Effector CD8-positive, alpha-beta T cell (primary cell): ENCODE measurements around the gene EIF4E1B.

Source experiments
- DNase-seq: peaks from one replicate; lab custom pipeline; 2025; lab: John Stamatoyannopoulos, UW

The EIF4E1B gene

DNA sequence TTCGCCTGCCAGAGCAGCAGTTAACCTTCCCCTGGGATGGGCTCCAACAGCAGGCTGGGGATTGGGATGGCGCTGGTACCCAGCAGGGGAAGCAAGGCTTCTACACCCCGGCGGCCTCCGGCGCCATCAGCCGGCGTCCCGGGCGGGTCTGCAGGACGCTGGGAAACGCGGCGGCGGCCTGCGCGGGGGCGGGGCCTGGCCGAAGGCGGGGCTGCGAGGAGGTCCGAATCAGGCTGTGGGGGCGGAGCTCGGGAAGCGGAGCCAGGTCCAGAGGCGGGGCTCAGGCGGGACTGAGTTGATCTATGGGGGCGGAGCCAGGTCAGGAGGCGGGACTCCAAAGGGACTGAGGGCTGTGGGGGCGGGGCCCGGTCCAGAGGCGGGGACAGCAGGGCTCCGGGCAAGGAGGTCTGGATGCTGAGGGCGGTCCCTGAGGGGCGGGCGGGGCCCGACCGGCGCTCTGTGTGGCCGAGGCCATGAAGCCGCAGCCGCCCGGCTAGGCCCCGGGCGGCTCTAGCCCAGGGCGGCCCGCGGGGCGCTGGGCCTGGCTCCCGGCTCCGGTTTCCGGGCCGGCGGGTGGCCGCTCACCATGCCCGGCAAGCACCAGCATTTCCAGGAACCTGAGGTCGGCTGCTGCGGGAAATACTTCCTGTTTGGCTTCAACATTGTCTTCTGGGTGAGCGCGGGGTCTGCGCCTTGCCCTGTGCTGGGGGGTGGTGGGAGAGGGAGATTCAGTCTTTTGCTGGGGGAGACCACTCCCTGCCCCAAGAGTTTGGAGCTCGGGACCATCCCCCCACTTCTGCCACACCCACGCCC, 16.8 kb downstream of the EIF4E1B start, which contains the start of gene TSPAN17:
TSPAN17 (plus strand) TSS at position 455 of the 813 bp plus-strand sequence; CDS start at position 587, 132 bp downstream.
- peak; percentile 96 for DNase-seq

DNA sequence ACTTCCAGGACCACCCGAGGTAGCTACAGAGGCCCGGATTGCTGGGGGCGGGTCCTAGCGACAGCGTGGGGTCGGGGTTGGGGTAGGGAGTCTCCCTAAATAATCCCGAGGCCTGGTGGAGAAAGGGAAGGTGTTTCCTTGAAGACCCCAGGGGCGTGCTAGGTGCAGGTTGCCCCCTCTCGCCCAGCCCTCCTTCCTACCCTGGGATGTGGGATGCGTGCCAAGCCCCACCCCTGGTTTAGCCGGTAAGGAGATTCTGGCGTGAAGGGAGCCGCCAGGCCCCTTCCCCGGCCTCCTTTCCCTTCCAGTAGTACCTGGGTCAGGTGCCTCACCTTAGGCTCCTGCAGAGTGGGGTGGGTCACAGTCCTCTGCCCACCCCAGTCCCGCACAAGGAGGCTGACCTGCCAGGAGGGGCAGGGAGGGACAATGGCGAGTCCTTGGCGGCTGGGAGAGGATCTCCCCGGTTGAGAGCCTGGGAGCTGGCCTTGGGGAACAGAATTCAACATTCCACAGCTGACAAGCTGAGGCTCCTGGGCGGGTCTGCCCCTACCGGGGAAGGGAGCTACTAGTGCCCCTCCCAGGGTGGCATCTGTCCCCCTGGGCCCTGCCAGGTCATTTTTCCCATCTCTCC, 17.5 kb downstream of the EIF4E1B start:
- peak; percentile 16 for DNase-seq

DNA sequence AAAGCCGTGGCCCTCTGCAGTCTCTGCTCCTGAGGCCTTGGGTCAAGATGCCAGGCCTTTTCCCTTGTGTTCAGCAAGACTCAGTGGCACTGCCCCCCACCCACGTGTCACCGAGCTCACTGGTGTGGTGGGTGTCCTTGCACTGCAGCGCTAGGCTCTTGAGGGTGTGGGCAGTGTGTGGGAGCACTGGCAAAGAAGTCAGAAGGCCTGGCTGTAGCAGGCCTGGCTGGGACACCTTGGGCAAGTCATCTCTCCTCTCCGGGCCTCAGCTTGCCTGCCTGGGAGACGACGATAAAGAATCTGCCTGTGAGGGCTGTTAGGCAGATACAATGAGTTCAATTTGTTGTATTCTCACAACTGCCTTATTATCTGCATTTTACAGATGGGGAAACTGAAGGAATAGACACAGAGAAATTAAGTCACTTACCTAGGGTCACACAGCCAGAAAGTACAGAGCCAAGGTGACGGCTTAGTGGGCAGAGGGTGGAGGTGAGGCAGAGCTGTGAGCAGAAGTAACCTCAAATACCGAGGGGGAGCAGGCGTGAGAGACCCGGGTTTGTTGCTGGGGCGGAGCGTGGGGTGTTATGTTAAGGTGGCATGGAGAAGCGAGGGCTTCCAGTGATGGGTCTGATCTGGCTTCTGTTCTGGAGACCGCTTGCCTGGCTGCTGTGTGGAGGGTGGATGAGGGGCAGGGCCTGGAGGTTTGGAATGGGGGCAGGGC, 18.2 kb downstream of the EIF4E1B start:
- DNase-seq, result no peak

DNA sequence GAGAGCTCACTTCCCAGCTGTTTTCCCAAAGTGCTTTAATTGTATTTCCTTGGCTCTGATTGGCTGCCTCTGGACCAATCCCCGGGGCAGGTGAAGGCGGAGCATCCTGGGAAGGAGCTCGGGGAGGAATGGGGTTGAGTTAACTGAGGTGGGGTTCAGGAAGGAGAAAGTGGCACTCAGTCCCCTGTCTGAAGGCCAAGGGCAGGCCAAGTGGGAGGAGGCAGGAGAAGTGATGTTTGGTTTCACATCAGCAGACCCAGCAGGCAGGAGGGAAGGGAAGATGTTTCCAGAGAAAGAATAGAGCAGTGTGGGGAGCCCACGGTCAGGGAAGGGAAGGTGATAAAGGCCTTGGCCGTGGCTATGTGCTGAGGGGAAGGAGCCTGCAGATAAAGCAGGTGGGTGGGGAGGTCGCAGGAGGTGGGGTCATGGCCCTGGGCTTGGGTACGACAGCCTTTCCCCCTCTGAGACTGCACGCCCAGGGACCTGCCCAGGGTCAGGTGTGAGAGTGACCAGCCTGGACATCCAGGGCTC, 19.9 kb downstream of the EIF4E1B start:
- no peak for DNase-seq

DNA sequence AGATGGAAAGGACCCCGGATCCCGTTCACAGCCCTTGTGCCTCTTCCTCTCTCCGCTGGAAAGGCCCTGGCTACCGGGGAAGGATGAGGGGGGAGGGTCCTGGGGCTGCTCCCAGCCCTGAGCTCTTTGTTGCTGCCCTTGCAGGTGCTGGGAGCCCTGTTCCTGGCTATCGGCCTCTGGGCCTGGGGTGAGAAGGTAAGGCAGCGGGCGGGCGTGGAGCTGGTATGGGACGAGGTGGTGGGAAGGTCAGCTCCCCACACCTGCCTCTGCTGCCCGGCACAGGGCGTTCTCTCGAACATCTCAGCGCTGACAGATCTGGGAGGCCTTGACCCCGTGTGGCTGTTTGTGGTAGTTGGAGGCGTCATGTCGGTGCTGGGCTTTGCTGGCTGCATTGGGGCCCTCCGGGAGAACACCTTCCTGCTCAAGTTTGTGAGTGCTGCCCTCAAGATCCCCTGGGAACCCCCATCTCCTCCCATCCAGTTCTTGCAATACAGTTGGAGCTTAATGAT, 21.1 kb downstream of the EIF4E1B start:
- no peak for DNase-seq

DNA sequence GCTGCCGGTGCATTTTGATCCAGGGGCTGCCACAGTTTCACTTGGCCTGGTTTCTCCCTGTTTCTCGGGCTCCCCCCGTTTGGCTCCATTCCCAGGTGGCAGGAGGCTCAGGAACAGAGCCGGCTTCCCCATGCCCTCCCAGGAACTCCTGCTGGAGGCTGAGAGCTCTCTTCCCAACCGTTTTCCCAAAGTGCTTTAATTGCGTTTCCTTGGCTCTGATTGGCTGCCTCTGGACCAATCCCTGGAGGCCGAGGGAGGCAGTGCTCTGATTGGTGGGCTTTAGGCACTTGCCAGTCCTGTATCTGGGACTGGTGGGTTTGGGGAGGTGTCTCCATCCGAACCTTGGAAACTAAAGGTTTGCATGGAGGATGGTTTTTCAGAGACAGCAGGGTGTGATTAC, 21.7 kb downstream of the EIF4E1B start:
- DNase-seq, result no peak

DNA sequence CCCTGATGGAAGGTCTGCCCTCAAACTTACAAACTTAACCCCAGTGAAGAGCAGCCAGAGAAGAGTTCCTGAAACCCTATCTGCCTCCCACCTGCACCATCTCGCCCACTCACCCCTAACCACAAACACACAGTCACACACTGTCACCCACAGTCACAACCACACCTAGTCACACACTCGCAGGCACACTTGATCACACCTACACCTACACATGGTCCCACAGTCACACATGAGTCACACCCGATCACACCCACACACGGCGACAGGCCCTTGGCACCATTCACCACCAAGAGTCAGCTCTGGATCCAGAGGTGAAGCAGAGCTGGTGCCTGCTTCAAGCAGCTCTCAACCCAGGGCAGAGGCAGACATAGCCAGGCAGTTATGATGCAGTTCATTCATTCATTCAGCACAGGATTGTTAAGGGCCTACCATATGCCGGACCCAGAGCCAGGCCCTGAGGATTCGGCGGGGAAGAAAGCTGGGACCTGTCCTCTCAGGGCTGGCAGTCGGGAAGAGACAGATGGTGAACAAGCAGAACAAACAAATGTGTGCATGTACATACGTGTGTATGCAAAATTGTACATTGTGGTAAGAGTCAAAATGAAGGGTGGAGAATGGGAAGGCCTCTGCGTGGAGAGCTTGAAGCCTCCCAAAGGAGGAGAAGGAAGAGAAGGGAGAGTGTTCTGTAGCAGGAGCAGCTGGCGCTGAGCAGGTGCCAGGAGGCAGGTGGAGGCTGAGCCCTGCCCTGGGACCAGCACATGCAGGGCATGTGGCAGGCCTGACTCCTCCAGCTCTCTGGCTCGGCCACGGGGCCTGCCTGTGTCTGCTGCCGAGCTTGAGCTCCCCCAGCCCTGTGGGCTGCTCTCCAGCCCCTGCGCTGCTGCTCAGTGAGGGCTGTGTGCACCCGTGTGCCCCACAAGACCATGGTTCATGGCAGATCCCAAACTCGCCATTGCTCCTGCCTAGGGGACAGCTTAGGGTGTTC, 23.2 kb downstream of the EIF4E1B start:
- DNase-seq, result no peak

DNA sequence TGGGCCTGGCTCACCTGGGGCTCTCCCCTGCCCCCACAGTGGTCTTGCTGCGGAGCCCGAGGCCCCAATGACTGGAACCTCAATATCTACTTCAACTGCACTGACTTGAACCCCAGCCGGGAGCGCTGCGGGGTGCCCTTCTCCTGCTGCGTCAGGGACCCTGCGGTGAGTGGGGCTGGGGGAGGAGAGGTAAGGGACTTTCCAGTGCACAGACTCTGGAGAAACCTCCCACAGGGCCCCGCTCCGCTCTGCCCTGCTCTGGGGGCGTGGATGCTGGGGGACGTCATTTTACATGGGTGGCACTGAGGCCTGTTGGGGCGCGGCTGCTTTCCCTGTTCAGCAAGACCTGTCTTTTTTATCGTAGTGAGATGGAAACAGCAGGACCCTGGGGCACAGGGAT, 24.4 kb downstream of the EIF4E1B start:
- DNase-seq, result no peak

DNA sequence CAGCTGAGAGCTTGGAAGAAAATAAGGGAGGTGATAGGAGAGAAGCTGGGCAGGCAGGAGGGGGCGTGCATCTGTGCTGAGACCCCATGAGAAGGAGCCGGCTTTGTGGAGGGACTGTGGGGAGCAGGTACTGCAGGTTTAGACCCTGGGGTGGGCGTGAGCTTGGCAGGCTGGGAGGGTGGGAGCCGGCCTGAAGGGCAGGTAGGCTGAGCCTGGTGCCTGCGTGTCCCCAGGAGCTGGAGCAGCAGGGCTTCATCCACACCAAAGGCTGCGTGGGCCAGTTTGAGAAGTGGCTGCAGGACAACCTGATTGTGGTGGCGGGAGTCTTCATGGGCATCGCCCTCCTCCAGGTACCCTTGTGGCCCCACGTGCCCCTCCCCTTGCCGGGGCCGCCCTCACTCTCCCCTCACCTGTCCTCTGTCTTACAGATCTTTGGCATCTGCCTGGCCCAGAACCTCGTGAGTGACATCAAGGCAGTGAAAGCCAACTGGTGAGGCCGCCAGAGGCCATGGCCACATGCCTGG, 26.1 kb downstream of the EIF4E1B start:
- DNase-seq, result no peak

DNA sequence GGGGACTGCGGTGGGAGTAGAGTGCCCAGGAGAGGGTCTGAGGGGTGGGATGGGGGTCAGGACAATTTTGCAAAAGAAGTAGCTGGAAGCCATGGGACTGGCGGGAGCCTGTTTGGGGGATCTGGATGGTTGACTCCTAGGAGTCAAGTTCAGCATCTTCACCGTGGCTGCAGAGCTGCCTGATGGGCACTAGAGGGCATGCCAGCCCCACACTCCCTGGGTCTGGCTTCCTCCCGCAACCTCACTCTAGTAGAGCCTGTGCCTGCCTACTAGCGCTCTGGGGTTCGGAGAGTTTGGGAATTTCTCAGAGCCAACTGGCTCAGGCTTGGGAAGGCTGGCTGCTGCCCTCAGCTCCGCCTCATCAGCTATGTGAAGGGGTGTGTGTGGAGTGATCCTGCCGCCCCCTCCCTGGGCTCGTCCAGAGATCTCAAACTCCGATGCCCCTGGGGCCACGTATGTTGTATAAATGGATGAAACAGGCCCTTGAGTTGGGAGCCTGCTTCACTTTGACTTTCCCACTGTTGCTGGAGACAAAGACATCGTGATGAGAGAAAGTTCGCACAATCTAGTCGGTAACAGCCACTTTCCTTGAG, 27.6 kb downstream of the EIF4E1B start:
- peak; percentile 35 for DNase-seq

DNA sequence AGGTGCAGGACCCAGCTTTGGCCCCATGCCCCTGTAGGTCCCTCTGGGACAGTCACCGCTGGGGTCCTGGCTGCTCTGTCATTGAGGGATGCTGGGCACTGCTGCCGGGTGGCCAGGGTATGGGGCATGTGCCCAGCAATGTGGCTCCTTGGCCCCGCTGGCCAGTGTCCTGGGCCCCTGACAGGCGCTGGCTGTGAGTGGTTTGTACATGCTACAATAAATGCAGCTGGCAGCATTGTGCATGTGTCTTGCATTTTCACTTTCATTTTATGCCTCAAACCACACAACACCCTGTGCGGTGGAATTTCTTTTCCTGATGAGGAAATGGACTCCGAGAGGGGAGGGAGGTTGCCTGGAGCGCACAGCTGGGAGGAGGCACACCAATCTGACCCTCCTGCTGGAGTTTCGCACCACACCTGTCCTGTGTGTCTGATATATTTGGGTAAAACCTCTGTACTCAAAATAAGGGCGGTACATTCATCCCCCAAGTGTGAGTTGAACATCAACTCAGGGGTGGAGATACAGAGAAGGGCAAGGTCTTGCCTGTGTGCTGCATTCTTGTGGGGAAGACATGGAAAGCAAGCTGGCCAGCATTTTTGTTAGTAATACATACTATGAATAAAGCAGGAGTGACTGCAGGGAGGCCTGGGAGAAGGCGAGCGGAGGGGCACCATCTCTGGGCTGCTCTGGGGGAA, 28.5 kb downstream of the EIF4E1B start:
- no peak for DNase-seq

DNA sequence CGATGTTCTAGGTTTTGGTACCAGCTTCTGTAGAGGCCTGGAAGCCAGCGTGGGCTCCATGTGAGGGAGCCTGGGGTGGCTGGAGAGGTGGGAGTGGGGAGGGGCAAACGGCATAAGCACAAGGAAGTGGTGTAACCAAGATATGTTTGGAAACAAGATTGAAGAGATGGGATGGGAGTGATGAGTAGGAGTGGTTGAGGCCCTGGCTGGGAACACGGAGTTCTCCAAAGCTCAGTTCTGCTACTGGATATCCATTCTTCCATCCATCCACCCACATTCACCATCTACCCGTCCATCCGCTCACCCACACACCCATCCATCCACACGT, 29.0 kb downstream of the EIF4E1B start:
- DNase-seq, result no peak

DNA sequence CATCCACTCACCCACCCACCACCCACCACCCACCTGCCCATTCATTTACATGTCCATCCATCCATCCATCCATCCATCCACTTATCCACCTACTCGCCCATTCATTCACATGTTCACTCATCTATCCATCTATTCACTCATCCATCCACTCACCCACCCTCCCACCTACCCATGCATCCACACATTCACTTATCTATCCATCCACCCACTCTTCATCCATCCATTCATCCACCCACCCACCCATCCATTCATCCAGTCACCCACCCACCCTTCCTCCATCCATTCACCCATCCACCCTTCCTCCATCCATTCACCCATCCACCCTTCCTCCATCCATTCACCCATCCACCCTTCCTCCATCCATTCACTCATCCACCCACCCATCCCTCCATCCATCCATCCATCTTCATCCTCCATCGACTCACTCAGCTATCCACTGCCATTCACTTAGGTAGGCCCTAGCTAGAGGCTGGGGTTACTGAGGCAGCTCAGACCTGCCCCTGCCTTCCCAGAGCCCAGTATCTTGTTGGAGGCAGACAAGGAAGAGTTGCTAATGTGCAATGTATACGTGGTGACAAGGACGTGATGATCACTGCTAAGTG, 29.5 kb downstream of the EIF4E1B start:
- DNase-seq, result no peak

DNA sequence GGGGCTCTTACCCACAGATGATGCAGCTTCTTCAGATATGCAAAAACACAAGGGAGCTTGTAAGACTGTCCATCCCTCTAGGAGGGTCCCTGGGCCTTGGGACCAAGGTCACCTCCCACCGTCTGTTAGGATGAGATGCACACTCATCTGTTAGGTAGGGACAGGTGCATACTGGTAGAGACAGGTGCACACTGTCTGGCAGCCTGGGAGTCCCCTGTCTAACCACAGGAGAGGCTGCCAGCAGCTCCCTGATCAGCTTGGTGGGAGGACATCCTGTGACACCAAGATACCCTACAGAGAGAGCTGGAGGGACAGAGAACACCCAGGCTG, 30.0 kb downstream of the EIF4E1B start:
- no peak for DNase-seq

DNA sequence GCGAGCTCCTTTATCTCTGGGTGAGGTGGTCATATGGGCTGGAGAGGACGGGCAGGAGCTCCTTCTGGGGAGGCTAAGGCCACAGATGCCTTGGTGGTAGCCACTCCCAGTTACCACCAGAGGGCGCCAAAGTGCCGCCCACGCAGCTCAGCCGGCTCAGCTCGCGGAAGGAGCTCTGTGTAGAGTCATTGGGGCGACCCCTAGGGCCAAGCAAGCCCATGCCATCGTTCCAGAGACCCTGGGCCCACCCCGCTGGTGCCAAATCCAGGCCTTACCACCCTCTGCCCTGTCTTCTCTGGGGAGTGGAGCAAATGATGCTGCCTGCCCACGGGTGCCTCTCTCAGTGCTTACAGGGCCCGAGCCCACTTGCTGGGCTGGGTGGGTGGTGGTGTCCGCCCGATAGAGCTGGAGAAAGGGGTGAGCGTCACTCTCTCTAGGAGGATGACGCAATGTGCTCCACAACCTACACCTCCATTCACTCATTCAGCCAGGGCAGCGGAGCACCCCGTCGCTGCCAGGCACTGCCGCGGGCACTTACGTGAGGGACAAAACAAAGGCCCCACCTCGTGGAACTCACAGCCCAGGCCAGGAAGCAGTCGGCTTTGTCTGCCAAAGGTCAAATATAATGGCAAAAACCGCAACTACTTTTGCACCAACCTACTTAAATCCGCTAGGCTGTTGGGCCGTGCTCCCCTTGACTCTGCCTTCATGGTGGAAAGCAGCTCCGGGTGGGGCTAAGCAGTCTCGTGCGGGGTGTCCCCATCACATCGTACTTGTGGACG, 30.6 kb downstream of the EIF4E1B start:
- peak; percentile 65 for DNase-seq

DNA sequence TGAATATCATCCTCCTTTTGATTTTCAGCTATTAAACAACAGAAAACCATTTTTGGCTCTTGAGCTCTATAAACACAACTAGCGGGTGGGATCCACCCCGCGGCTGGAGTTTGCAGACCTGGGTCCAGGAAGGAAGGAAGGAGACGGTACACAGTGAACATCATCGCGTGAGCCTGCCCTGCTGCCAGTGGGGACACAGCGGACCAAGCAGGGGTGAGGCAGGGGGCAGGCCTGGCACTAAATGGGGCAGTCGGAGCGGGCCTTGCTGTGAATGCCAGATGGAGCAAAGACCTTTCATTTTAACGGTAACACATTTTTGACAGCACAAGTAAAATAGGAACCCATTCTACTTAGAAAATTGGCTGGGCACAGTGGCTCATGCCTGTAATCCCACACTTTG, 31.2 kb downstream of the EIF4E1B start:
- DNase-seq, result no peak

DNA sequence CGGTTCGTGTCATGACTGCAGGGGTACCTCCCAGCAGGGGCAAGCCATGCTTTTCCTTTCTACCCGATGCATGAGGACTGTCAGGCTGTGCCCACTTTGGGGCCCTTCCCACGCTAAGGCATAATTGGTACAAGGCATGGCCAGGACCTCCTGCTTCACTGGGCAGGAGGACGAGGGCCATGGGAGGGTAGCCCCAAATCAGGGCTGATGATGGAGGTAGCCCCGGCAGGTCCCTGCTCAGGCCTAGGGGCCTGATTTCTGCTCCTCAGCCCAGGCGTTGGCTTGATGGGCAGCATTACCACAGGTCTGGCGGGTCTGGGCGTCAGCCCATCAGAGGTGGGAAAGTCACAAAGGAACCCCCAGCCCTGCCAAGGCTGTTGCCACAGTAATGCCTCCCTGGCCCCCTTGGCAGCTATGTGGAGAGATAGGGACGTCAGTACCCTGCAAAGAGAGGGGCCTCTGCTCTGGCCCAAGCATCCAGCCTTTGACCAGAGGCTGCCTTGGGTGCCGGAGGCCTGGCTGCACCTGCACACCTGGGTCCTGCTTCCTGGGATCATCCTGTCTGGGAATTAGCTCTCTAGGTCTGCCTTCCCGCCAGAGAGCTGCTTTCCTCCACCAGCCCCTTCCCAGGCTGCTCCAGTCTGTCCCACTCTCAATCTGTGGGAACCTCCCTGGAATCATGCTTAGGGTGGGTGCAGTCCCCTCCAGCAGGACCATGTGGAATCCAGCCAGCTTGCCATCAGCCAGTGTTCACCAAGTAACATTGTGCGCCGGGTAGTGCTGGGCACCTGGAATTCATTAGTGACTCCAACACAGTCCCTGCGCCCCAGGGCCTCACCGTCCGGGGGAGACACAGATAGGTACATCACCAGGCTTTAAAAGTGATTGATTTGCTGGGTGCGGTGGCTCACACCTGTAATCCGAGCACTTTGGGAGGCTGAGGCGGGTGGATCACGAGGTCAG, 32.2 kb downstream of the EIF4E1B start:
- no peak for DNase-seq

DNA sequence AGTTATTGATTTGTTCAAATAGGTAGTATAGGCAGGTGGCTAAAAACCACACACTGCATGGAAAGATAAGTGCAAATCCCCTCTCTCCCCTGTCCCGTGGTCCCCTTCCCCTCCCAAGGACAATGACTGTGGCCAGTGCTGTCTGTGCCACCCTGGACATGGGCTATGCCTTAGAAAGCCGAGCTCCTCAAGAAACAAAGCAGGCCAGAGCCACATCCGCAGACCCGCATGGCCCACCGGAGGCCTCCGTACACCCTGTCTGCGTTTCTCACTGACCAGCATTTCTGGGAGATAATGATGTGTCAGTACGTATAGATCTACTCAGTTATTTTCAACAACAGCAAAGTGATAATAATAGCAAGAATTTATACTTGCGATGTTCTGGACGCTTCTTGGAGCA, 33.1 kb downstream of the EIF4E1B start:
- no peak for DNase-seq
